HG03354 (cell line): ENCODE results near the gene PHGDH.

ENCODE experiments used
- ATAC-seq: cut with Tn5 transposase; IDR thresholded peaks from one replicate; pipeline ENCODE4 v1.9.1; 2021; ENCODE audit warnings: mild to moderate bottlenecking; ENCODE audit not compliant: unreplicated experiment, poor library complexity, severe bottlenecking

Gene PHGDH

DNA sequence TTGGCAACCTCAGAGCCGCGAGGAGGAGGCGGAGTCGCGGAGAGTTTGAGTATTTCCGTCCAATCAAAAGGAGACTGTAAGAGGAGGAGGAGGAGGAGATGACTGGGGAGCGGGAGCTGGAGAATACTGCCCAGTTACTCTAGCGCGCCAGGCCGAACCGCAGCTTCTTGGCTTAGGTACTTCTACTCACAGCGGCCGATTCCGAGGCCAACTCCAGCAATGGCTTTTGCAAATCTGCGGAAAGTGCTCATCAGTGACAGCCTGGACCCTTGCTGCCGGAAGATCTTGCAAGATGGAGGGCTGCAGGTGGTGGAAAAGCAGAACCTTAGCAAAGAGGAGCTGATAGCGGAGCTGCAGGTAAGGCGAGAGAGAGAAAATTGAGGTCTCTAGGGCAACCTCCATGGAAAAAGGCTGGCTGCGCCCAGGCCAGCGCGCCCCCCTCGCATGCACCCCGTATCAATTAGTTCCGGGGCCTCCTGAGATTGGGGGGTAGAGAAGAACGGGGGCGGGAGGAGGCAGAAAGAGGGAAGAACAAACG is at the start of gene PHGDH:
Gene PHGDH, plus strand, starts transcription at position 131 of the 538 bp plus-strand sequence. Its CDS starts 89 bp downstream, at position 220.
- peak; percentile 72 for ATAC-seq

DNA sequence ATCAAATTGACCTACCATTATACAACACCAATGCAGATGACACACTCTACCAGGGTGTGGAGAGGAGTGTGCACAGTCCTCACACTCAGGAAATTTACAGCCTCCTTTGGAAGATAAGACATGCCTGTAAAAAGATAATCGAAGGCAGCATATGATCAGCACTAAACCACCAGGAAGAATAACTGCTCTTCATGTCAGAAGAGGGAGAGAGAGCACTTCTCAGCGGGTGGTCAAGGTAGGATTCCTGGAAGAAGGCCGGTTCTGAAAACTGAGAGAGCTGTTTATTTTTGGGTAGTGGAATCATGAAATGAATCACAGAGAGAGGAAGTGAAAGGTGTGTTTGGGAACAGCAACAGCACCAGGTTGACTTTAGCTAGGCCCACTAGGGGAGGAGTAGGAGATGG is 49.7 kb upstream of the PHGDH start:
- peak; percentile 70 for ATAC-seq

- ATAC-seq = no peak
Observed at GRCh38 chr1:119664067-119664466, 47.7 kb upstream of the PHGDH start.

DNA sequence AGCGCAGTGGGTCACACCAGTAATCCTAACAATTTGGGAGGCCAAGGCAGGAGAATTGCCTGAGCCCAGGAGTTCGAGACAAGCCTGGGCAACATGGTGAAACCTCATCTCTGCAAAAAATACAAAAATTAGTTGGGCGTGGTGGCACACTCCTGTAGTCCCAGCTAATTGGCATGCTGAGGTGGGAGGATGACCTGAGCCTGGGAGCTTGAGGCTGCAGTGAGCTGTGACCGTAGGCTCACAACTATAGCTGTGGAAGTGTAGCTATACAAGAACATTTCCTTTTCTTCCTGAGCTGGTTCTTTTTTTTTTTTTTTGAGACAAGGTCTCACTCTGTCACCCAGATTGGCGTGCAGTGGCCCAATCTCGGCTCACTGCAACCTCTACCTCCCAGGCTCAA is 44.6 kb upstream of the PHGDH start:
- no peak for ATAC-seq

GRCh38 chr1:119670898-119671297 is 40.8 kb upstream of the PHGDH start:
- ATAC-seq = no peak

GRCh38 chr1:119673171-119673940 is 38.4 kb upstream of the PHGDH start:
- ATAC-seq = no peak

DNA sequence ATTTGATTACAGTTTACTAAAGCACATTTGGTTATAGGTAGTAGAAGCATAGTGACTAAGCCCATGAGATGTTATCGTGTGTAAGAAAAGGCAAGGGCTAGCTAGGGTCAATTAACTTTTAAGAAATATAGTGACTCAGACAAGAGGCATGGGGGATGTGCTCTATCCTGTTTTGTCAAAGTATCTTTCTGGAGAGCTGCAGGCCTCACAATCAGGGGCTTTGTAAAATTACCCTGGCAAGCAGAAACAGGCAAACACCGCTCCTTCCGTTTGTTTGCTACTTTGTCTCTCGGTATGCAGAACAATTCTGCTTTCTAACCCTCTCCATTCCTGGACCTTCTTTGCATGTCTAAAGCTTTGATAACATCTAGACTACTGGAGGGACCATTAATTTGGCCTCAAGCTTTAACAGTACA is 37.6 kb upstream of the PHGDH start:
- no peak for ATAC-seq

DNA sequence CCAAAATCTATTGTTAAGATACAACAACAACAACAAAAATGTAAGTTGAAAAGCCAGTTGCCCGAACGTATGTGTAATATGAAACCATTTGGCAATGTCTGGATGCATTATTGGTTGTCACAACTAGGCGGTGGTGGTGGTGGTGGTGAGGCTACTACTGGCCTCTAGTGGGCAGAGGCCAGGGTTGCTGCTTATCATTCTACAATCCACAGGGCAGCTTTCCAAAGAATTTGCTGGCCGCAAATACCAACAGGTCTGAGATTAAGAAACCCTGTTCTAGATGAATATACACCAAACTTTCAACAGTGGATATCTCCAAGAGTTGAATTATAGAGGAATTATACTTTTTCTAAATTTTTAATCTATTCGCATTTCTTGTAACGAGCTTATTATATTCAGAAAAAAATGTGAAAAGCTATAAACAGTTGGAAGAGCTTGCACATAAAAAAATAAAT is 36.9 kb upstream of the PHGDH start:
- ATAC-seq = peak; percentile 86

- ATAC-seq = peak; percentile 57
Observed at GRCh38 chr1:119675349-119676345, 36.1 kb upstream of the PHGDH start.

GRCh38 chr1:119676571-119677206 is 35.0 kb upstream of the PHGDH start:
- no peak for ATAC-seq

GRCh38 chr1:119679223-119679622 is 32.5 kb upstream of the PHGDH start:
- ATAC-seq = no peak

DNA sequence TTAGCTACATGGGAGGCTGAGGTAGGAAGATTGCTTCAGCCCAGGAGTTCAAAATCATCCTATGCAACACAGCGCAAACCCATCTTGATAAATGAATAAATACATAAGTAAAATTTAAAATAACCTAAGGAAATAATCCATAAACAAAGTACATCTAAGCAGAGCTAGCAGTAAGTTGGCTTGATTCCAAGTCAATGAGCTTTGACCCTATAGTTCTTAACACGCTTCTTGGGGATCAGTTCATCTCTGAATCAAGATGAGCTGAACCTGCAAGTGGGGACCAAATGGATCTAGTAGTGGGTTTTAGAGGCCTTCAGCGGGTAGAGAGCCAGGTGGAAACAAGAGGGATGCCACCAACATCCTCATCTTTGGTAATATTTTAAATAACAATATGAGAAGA is 31.5 kb upstream of the PHGDH start:
- no peak for ATAC-seq

- ATAC-seq = no peak
Observed at GRCh38 chr1:119680723-119681122, 31.0 kb upstream of the PHGDH start.

GRCh38 chr1:119681560-119681959 is 30.2 kb upstream of the PHGDH start:
- ATAC-seq = no peak

DNA sequence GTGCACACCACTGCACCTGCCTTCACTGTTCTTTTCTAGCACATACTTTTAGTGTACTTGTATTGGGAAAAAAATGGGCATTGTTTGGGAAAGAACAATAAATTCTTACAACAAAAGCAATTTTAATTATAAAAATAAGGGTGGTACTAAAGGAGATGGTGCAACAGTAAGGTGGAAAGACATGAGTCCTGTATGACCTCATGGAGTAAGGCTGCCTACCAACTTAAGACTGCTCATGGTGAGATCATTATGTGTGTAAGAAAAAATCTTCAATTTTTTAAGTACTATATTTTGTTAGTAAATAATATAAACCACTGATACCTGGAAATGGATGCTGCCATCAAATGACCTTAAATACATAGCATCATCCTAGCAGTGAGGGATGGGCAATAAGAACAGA is 29.6 kb upstream of the PHGDH start:
- no peak for ATAC-seq

DNA sequence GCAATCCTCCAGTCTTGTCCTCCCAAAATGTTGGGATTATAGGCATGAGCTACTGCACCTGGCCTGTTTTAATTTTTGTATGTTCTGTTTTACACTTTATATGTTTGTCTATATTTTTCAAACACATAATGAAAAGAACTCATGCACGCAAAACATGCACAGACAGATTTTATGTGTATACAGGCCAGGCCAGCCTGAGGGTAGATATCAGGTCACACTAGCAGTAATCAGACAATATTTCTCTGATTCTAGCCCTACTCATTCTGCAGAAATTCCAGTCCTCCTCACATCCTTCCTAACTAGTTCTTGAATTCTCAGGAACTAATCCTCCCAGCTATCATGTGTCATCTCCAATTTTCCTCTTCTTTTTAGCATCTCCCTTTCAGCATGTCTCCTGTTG is 27.8 kb upstream of the PHGDH start:
- no peak for ATAC-seq

GRCh38 chr1:119686661-119687060 is 25.1 kb upstream of the PHGDH start:
- ATAC-seq = no peak

- no peak for ATAC-seq
Observed at GRCh38 chr1:119687434-119688079, 24.2 kb upstream of the PHGDH start.

DNA sequence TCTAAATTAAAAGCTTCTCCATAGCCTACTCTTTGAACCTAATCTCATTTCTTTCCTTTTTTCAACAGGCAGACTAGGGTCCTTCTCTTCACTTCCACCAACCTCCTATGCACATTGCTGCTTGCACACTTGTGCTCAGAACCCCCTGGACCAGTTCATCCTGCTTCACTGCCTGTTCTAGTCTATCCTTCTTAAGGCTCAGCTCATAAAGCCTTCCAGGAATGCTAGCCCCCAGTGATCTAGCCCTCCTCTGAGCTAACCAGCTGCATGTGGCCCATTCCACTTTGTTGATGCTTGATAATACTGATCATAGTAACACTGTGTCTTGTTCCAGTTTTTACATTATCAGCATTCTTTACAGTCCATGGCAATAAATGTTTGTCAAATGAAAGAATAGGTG is 22.9 kb upstream of the PHGDH start:
- no peak for ATAC-seq
